Colonic mucosa (tissue), 4 donors: ENCODE data around the gene TRIM32. TPM values are rescaled to one million over a fixed set of nuclear protein-coding genes. Genes with fewer than 3 reads are reported as not detected.
A peak's percentile ranks its signal among the peaks of the same experiment; 100 is the strongest.

Experiments used
- DNase-seq: peaks from one replicate; pipeline ENCODE4 v3.0.0-alpha.2; 2020
- H3K27ac ChIP-seq: fragments of 200-600 bp; one replicate; pipeline ENCODE4 v1.8.0; 2021
- H3K27me3 ChIP-seq: fragments of 200-600 bp; one replicate; pipeline ENCODE4 v1.8.0; 2021
- H3K36me3 ChIP-seq: fragments of 200-600 bp; one replicate; pipeline ENCODE4 v1.8.0; 2021
- H3K4me1 ChIP-seq: fragments of 200-600 bp; one replicate; pipeline ENCODE4 v1.8.0; 2021; ENCODE audit warnings: mild to moderate bottlenecking
- H3K4me3 ChIP-seq: fragments of 200-600 bp; one replicate; pipeline ENCODE4 v1.8.0; 2021
- H3K9ac ChIP-seq, 2 donors: one replicate each; pipeline ENCODE4 v1.7.0; 2013; ENCODE audit warnings: control low read depth in 2 of 2, low read depth in 2 of 2, low read length in 2 of 2
- H3K9me3 ChIP-seq: fragments of 200-600 bp; one replicate; pipeline ENCODE4 v1.8.0; 2021
- intact Hi-C: fragments of 100-400 bp; cut with DNase I; formaldehyde crosslinking; loops from one replicate; pipeline ENCODE4 v1.14.1; 2022
- total RNA-seq, 2 donors: library from RNA; stranded (reverse); fragmentation: NEBNext Ultra II Directional in 1 of 2; extraction: Animal tissue kit (Norgen Biotek cat#: 25700) in 1 of 2; gene quantifications; one replicate each; pipeline ENCODE4 v1.2.1, GENCODE V29; 2021
- TF ChIP-seq, protein P1 (sequence below): fragments of 200-600 bp; IDR thresholded peaks from one replicate; pipeline ENCODE4 v1.8.0; 2022; ENCODE audit warnings: antibody characterized with exemption, mild to moderate bottlenecking
- donor health status: healthy.
- donor health status: DM: no; HTN: no; CAD: no.
- donor health status: DM: no; HTN: no; CAD: no.

Gene TRIM32
- total RNA-seq, 2 donors from 2014 or later = 17.1 to 17.2 TPM

- Histone ChIP-seq H3K4me1 (no peaks in the 10 kb centered on the region), H3K27me3 (no peaks in the 10 kb centered on the region), H3K36me3 (no peaks in the 10 kb centered on the region), H3K9me3 (no peaks in the 10 kb centered on the region), H3K4me3 (no peak overlapping the region), H3K27ac (no peak overlapping the region), H3K9ac (no peak overlapping the region)
- intact Hi-C loops = loop anchor here (5.0 kb wide), 1 partner anchor 495 kb away; the partner anchor contains the start of gene PAPPA
- no peak for DNase-seq
- TF ChIP-seq, protein P1, sequence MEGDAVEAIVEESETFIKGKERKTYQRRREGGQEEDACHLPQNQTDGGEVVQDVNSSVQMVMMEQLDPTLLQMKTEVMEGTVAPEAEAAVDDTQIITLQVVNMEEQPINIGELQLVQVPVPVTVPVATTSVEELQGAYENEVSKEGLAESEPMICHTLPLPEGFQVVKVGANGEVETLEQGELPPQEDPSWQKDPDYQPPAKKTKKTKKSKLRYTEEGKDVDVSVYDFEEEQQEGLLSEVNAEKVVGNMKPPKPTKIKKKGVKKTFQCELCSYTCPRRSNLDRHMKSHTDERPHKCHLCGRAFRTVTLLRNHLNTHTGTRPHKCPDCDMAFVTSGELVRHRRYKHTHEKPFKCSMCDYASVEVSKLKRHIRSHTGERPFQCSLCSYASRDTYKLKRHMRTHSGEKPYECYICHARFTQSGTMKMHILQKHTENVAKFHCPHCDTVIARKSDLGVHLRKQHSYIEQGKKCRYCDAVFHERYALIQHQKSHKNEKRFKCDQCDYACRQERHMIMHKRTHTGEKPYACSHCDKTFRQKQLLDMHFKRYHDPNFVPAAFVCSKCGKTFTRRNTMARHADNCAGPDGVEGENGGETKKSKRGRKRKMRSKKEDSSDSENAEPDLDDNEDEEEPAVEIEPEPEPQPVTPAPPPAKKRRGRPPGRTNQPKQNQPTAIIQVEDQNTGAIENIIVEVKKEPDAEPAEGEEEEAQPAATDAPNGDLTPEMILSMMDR = peak; percentile 49
These were observed 40.2 kb upstream of the TRIM32 start for GRCh38 chr9:116646661-116647514.

GRCh38 chr9:116647515-116647809 is 39.6 kb upstream of the TRIM32 start:
- Histone ChIP-seq H3K4me1 (no peaks in the 10 kb centered on the region), H3K9ac (no peak overlapping the region), H3K4me3 (no peak overlapping the region), H3K36me3 (no peaks in the 10 kb centered on the region), H3K27ac (no peak overlapping the region), H3K9me3 (no peaks in the 10 kb centered on the region), H3K27me3 (no peaks in the 10 kb centered on the region)
- TF ChIP-seq, protein P1 = no peak
- intact Hi-C loops = loop anchor here (5.0 kb wide), 1 partner anchor 495 kb away; the partner anchor contains the start of gene PAPPA
- no peak for DNase-seq

DNA sequence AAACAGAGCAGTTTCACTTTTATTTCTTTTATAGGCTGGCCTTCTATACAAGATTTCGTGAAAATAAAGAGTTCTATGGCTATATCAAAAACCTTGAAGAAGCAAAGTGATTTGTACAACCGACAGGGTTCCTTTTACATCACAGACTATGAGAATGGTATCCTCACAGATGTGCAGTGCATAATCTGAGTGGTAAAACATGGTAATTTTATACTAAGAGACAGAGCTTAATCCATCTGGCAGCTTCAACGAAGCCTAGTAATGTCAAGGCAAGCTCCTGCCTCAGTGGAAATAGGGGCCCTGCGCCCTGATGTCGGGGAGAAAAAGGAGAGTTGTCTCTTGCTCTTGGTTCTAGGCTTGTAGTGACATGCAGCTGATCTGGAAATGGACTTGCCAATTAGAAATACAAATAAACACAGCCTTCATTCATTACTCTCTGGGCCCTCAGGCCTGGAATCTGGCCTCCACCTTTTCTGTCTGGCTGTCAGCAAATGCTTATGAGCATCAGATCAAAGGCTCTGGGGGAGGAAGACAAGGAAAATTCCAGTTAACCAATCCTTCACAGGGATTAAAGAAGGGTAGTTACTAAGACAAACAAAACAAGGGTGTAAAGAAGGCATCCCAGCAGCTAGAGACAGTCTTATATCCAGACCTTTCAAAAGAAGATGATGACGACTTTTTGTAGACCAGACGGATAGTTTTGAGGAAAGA is 33.6 kb upstream of the TRIM32 start:
- H3K4me1 ChIP-seq = no peaks in the 10 kb centered on the region
- intact Hi-C loops = loop anchor here (10.0 kb wide), 1 partner anchor 769 kb away; no protein-coding TSS in a partner anchor
- no peak overlapping the region for H3K4me3 ChIP-seq
- H3K27ac ChIP-seq = no peak overlapping the region
- H3K9ac ChIP-seq = no peak overlapping the region
- no peak for DNase-seq
- H3K27me3 ChIP-seq = no peaks in the 10 kb centered on the region
- no peaks in the 10 kb centered on the region for H3K36me3 ChIP-seq
- H3K9me3 ChIP-seq = no peaks in the 10 kb centered on the region
- TF ChIP-seq, protein P1 = no peak

DNA sequence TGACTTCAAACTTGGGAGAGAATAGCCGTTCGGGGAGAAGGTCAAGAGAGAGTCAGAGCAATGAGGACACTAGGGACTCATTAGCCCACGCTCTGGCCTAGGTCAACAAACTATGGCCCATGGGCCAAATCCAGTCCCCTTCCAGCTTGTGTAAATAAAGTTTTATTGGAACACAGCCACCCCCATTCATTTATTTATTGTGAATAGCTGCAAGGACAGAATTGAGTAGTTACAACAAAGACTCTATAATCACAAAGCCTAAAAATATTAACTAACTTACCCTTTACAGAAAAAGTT is 33.1 kb upstream of the TRIM32 start:
- Histone ChIP-seq H3K9me3 (no peaks in the 10 kb centered on the region), H3K27ac (no peak overlapping the region), H3K4me3 (no peak overlapping the region), H3K9ac (no peak overlapping the region), H3K27me3 (no peaks in the 10 kb centered on the region), H3K4me1 (no peaks in the 10 kb centered on the region), H3K36me3 (no peaks in the 10 kb centered on the region)
- no peak for DNase-seq
- intact Hi-C loops = loop anchor here (10.0 kb wide), 1 partner anchor 769 kb away; no protein-coding TSS in a partner anchor
- TF ChIP-seq, protein P1 = no peak

DNA sequence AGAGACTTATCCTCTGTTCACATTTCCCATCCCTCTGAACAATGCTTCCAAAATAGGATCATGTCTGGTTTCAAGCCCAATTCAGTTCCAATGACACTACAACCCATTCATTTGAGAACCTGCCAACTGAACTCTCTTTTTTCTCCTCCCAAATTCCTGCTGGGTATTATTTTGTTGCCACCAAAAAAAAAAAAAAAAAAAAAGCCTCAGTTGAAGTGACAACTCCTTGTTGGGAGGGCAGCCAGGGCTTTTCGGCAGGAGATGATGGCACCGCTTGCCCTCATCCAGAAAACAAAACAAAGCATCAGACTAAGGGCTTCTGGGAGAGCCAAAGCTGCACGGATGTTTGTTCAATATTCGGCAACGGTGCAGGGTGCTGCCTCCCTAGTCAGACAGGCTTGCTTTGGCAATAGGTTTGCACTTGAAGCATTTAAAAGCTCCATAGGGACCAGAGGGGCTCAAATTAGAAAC is 30.6 kb upstream of the TRIM32 start:
- H3K36me3 ChIP-seq = no peaks in the 10 kb centered on the region
- no peak overlapping the region for H3K27ac ChIP-seq
- no peaks in the 10 kb centered on the region for H3K9me3 ChIP-seq
- no peak overlapping the region for H3K4me3 ChIP-seq
- intact Hi-C loops = loop anchor here (10.0 kb wide), 1 partner anchor 772 kb away; no protein-coding TSS in a partner anchor
- TF ChIP-seq, protein P1 = no peak
- H3K27me3 ChIP-seq = no peaks in the 10 kb centered on the region
- no peak for DNase-seq
- H3K9ac ChIP-seq = no peak overlapping the region
- no peaks in the 10 kb centered on the region for H3K4me1 ChIP-seq
